GM23248 (cell line): ENCODE measurements around the gene PCSK2.

Experiments used
- EZH2 ChIP-seq: fragments of 200-600 bp; sonication (generic); IDR thresholded peaks from 2 replicates; pipeline ENCODE4 v1.6.1; 2018; ENCODE audit warnings: antibody characterized with exemption, mild to moderate bottlenecking; ENCODE audit not compliant: insufficient read depth, poor library complexity, severe bottlenecking
- EZH2phosphoT487 ChIP-seq: fragments of 200-600 bp; sonication (generic); IDR thresholded peaks from 2 replicates; pipeline ENCODE4 v1.6.1; 2018; ENCODE audit warnings: antibody characterized with exemption, moderate library complexity, mild to moderate bottlenecking, low read depth; ENCODE audit not compliant: insufficient read depth

GRCh38 chr20:17391127-17391771, 164.4 kb downstream of the PCSK2 start:
- TF ChIP-seq EZH2 (no peak), EZH2phosphoT487 (no peak)
